ENCODE results near the gene HCRTR1.

The HCRTR1 gene

GRCh38 chr1:31667065-31667785 lies 49.7 kb downstream of the HCRTR1 start:
- no peak for DNase-seq (ENCODE audit: low spot score)

- no peak for DNase-seq (ENCODE audit: low spot score)
These were observed 50.9 kb downstream of the HCRTR1 start for GRCh38 chr1:31668303-31668883.

- no peak for DNase-seq (ENCODE audit: low spot score)
These were observed 51.9 kb downstream of the HCRTR1 start for GRCh38 chr1:31669433-31669785.

- DNase-seq (ENCODE audit: low spot score): peak; percentile 68
These were observed 52.5 kb downstream of the HCRTR1 start for GRCh38 chr1:31669786-31670592.

- no peak for DNase-seq (ENCODE audit: low spot score)
These were observed 53.1 kb downstream of the HCRTR1 start for GRCh38 chr1:31670593-31670964.

GRCh38 chr1:31671147-31671546 lies 53.7 kb downstream of the HCRTR1 start:
- DNase-seq (ENCODE audit: low spot score): no peak

- no peak for DNase-seq (ENCODE audit: low spot score)
These were observed 54.2 kb downstream of the HCRTR1 start for GRCh38 chr1:31671561-31672201.

- DNase-seq (ENCODE audit: low spot score): no peak
These were observed 55.5 kb downstream of the HCRTR1 start for GRCh38 chr1:31672986-31673385.

GRCh38 chr1:31673433-31673832 lies 55.9 kb downstream of the HCRTR1 start:
- DNase-seq (ENCODE audit: low spot score): no peak

- DNase-seq (ENCODE audit: low spot score): no peak
These were observed 57.1 kb downstream of the HCRTR1 start for GRCh38 chr1:31674626-31675025.

- no peak for DNase-seq (ENCODE audit: low spot score)
These were observed 57.7 kb downstream of the HCRTR1 start for GRCh38 chr1:31675161-31675560.

GRCh38 chr1:31675756-31676155 lies 58.3 kb downstream of the HCRTR1 start:
- DNase-seq (ENCODE audit: low spot score): no peak
